NCI-H82 treated with DMSO at 0.1 percent for 48 hours (cell line): ENCODE measurements around the gene NCAM1.

Experiments
- DNase-seq: peaks from one replicate; lab custom pipeline; 2025; ENCODE audit not compliant: unreplicated experiment; lab: John Stamatoyannopoulos, UW

Gene NCAM1

DNA sequence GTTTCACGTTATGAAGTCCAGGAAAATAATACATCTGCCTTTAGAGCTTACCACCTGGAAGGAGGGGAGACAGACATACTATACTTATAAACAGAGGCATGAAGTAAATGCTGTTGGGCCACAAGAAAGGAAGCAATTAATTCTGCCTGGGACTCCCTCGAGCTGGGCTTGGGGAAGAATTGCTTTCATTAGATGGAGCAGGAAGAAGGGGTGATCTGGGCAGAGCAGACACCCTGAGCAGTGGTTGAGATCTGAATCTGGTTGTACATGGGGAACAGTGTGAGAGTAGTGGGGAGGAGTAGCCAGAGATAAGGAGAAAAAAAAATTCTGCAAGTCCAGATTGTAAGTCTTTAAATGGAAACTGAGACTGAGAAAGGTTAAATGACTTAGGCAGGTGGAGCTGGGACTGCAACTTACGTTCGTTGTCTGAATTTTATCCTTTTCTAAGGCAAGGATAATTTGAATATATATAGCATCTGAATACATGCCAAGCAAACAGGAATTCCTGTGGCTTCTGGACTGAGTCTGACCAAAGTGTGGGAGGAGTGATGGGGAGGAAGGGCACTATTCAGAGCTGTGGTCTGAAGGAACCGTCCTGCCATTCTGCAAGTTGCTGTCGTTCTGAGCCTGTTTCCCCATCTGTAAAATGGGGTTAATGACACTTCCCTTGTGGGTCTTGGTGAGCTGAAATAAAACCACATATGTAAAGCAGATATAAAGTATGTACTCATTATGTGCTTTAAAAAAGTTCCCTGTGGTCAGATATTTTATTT, 7.9 kb downstream of the NCAM1 start:
- DNase-seq = no peak

- DNase-seq = no peak
These were observed 10.0 kb downstream of the NCAM1 start for GRCh38 chr11:112971195-112971594.

DNA sequence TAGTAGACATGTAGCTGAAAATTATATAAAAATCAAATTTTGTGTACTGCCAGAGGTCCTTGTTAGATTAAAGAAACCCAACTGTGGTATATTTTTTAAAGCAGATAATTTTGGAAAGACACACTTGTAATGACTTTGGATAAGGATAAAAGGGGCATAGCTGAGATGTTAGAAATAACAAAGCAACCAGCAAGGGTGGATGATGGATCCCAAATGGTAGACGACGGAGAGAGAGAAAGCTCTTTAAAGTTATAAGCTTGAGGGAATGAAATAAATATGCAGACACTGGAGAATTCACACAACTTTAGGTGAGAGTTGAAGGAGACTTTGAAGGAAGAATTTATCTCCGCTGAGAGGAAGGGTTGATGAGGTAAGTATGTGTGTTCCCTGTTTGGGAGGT, 10.6 kb downstream of the NCAM1 start:
- no peak for DNase-seq

- no peak for DNase-seq
These were observed 11.4 kb downstream of the NCAM1 start for GRCh38 chr11:112972399-112973145.

- DNase-seq = no peak
These were observed 13.8 kb downstream of the NCAM1 start for GRCh38 chr11:112975051-112975450.

- no peak for DNase-seq
These were observed 14.3 kb downstream of the NCAM1 start for GRCh38 chr11:112975493-112975892.

DNA sequence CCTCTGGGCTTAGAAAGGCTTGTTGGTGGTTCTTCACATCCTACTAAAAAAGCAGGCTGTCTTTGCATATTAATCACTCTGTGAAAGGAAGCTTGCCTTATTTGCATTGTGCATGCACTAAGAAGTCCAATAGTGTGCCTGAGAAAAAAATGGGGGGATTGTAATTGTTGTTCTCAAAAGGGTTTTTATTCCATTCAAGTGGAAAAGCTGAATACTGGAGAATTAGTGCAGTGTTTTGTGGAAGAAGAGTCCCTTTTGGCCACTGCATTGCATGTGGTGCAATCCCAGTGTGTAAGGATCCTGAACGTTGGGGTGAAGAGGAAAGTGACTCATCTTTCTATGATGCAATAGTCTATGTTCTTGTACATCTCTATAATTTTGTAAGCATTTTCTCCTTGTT, 16.5 kb downstream of the NCAM1 start:
- no peak for DNase-seq

- DNase-seq = no peak
These were observed 22.7 kb downstream of the NCAM1 start for GRCh38 chr11:112983887-112984286.

DNA sequence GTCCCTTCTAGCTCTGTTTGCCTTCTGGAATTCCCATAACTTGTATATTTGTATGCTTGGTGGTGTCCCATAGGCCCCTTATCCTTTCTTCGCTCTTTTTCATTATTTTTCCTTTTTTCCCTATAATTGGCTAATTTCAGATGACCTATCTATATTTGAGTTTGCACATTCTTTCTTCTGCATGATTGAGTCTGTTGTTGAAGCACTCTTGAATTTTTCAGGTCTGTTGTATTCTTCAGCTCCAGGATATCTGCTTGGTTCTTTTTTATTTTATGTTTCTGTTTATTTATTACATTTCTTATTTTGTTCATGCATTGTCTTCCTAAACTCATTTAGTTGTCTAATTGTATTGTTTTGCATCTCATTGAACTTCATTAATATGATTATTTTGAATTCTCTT, 28.0 kb downstream of the NCAM1 start:
- DNase-seq = no peak

DNA sequence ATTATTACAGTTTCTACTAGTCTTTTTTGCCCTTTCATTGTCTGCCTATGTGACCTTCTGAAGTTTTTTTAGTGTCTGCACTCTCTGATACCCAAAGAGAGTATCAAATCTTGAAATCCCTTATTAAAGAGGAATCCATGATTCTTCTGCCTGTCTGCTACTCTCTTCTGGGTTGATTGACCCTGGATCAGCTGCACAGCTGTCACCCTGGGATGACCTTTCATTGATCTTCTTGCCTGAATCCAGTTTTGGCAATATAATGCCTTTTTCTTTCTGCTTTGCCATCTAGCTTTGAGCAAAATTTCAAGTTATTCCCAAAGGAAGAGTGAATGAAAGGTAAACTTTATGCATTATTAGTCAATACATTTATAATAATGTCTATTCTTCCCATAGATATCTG, 32.6 kb downstream of the NCAM1 start:
- DNase-seq = no peak

GRCh38 chr11:112995423-112996090, 34.3 kb downstream of the NCAM1 start:
- DNase-seq = no peak

DNA sequence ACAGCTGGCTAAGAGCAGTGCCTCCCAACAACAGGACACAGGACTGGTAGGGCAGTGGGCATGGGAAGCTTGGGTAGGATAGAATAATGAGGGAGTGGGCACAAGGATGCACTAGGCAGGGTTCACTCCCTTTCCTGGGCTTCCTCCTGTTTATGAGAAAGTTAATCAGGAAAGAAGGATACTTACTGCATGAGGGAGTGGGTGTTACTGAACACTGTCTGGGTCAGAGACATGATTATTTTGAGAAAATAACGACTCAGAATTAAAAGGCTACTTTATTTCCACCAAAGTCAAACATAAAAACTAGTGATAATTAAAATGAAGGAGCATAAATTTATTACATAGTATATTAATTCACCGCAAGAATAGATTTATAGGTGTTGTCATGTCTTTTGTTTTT, 35.8 kb downstream of the NCAM1 start:
- no peak for DNase-seq

DNA sequence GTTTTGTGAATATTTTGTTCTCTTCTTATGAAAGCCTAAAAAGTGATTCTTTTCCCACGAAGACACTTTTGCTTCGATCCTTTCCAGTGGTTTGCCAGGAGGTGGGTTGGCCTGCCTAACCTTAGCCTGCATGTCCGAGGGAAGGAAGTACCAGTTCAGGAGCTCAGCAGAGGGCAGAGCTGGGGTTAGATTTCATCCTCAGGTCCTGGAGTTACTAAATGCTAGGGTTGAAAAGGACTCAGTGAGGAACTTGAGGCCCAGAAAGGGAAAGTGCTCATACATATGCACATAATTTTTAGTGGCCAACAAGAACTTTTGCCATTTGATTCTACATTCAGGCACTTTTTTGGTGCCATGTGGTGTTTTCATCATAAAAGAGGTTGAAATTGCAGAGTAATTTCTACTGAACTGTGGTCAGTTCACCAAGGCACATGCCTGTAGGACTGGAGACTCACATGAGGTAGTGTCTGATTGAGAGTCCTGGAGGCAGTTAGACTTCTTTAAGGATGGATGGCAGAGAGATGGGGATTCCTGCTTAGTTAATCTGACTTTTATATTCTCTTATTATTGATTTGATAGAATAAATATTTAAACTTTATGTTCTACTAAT, 36.7 kb downstream of the NCAM1 start:
- no peak for DNase-seq

DNA sequence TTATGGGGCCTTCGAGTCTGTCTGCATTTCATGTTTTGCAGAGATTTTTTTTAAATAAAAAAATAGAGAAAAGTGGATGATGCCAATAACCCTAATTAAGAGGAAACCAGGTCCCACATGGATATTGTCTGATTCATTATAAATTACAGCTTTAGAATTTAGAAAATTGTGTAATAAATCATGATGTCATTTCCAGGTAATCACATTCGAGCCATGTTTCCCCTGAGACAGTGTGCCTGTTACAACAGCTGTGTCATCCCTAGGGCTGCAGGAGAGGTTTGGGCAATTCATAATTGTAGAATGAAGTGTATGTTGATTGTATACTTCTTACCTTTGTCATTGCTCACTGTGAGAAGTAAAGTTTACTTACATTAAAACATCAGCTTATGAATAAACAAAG, 38.3 kb downstream of the NCAM1 start:
- no peak for DNase-seq

DNA sequence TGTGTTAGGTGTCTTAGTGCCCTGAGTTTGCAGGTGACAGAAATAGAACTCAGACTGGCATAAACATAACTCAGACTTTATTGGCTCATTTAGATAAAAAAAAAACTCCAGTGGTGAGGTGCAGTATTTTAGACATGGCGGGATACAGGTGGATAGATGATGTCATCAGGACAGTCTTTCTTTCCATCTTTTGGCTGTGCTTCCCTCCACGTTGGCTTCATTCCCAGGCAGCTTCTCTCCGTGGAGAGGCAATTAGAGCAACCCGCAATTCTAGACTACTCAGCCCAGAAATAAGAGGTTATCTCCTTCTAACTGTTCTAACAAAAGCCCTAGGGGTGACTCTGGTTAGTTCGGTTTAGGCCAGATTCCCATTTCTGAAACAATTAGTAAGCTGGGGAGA, 40.5 kb downstream of the NCAM1 start:
- no peak for DNase-seq

DNA sequence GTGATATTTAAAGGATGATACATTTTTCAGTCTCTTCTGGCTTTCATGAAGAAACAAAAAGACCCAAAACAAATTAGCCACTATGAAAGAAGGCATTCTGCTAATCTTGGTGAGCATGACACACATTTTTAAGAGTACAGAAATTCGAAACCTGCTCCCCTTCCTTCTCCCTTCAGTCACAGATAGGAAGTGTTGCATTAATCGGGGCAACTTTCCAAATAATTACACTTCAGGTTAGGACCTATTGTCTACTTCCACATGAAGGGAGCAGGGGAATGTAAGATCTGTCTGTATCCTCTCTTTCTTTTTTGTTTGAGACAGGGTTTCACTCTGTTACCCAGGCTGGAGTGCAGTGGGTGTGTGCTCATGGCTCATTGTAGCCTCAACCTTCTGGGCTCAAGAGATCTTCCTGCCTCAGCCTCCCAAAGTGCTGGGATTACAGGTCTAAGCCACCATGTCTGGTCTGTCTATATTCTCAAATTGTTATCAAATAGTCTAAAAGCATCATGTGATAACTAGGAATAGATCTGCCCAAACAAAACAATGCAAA, 45.8 kb downstream of the NCAM1 start:
- DNase-seq = no peak

DNA sequence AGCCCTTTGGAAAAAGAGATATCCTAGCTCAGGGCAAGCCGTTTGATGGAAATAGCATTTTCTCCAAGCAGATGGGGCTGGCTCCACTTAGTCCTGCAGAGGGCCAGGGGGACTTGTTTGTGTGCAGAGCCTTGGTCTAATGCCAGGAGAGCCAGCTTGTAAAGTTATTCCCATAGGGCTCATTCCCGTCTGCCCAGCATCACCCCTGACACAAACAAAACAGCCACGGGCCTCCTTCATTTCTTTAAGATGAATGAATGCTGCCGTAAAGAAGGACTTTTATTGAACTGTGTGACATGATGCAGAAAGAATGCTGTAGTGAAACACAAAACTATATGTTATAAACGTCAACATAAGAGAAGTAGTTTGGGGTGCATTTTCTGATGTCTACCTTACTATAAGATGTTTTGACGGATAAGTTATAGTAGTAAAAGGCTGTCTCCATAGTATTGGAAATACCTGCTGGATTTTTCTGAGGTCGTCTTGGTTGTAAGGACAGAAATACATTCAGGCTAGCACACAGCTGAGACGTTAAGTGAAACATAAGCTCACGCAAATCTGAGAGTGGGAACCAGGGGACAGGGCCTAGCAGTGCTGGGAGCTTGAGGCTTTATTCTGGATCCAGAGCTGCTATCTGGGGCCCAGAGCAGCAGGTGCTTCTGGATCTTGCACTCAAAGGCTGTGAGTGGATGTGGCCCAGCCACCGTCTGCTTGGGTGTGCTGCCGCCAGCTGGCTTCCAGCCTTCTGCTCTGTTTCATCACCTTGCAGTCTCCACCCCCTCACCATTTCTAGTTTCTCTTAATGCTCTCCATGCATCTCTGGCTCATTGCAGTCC, 53.3 kb downstream of the NCAM1 start:
- DNase-seq = peak; percentile 85

GRCh38 chr11:113015098-113015455, 53.9 kb downstream of the NCAM1 start:
- DNase-seq = no peak

GRCh38 chr11:113016905-113017304, 55.7 kb downstream of the NCAM1 start:
- DNase-seq = no peak

DNA sequence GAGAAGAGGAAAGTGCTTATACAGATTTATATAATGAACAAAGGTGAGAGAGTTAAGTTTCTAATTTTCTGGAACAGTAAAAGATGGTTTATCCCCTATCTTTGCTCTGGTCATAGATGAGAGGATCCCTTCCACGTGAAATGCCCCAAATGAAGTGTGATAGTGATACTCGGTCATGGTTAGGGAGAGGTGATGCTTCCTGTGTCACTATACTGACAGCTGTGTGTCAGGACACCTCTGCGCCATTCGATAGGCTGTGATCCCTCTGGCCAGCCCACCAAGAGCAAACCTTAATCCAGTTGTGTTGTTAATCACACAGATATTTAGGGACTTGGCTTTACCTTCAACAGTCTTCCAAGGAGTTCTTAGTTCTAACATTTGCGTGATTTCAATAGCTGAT, 57.7 kb downstream of the NCAM1 start:
- DNase-seq = no peak

DNA sequence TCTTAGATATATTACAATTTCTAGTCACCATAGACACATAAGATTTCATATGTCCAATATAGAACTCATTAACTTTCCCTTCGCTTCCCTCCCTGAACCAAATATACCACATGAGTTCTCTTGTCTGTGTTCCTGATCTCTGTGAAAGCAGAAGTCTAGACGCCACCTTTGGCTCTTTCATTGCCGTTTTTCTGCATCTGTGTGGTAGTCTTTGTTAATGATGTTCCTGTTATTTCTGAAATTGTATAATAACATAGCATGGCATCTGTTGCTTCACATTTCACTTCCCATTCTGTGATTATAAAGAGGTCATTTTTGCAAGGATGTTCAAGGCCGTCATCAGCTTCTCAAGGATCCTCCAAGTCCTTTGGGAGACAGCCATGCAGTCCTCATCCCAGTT, 58.5 kb downstream of the NCAM1 start:
- no peak for DNase-seq
